NT2/D1 (cell line): ENCODE measurements around the gene PXYLP1.

Experiments used
- YY1 ChIP-seq: IDR thresholded peaks from 2 replicates; pipeline ENCODE4 v1.6.1; 2011; ENCODE audit not compliant: insufficient read length, insufficient read depth
- ZNF274 ChIP-seq: IDR thresholded peaks from 2 replicates; pipeline ENCODE4 v1.6.1; 2011; ENCODE audit warnings: mild to moderate bottlenecking, low read depth, low read length

DNA sequence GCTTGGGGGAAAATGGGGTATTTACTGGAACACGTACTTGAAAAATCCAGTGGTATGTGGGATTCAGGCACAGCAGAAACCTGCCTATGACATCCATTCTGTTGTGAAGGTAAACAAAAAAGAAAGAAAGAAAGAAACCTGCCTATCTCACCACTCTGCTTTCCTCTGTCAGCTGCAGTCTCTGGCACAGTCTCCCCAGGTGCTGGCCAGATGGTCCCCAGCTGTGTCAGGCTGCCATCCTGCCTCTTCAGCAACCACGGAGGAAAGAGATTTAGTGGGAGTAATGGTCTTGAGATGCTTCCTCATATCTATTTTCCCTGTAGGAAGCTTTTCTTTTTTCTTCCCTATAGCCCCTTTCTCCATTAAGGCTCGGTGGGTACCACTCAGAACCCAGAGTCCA, 2.5 kb upstream of the PXYLP1 start:
- TF ChIP-seq YY1 (no peak), ZNF274 (no peak)
